Heart left ventricle (tissue), 16 donors: ENCODE results near the gene TINCR. TPM values are rescaled to one million over a fixed set of nuclear protein-coding genes. Genes with fewer than 3 reads are reported as not detected.
A peak's percentile ranks its signal among the peaks of the same experiment; 100 is the strongest.

ENCODE experiments used
- ATAC-seq, 4 donors: fragments of 200-7000 bp; cut with Tn5 transposase; one replicate each; pipeline ENCODE4 v1.9.1; 2020 to 2022; ENCODE audit warnings: moderate library complexity in 4 of 4, mild to moderate bottlenecking in 3 of 4, moderate number of reproducible peaks in 1 of 4
- DNase-seq, 5 donors: peaks; one replicate each; pipeline ENCODE4 v3.0.0-alpha.2; 2020
- H3K27ac ChIP-seq, 12 donors: fragments of 200-600 bp; sonication (generic) in 4 of 12; one replicate each; pipeline versions ENCODE4 v1.5.0 to v1.8.0; 2016 to 2022; ENCODE audit warnings: mild to moderate bottlenecking in 2 of 12
- H3K27me3 ChIP-seq, 9 donors: fragments of 200-600 bp; sonication (generic) in 2 of 9; one replicate each; pipeline versions ENCODE4 v1.5.1 to v1.8.0; 2016 to 2022; ENCODE audit warnings: mild to moderate bottlenecking in 3 of 9
- H3K36me3 ChIP-seq, 9 donors: fragments of 200-600 bp; sonication (generic) in 2 of 9; one replicate each; pipeline versions ENCODE4 v1.5.0 to v1.8.0; 2018 to 2022; ENCODE audit warnings: mild to moderate bottlenecking in 2 of 9
- H3K4me1 ChIP-seq, 12 donors: fragments of 200-600 bp; sonication (generic) in 4 of 12; one replicate each; pipeline versions ENCODE4 v1.5.0 to v1.8.0; 2016 to 2022; ENCODE audit warnings: mild to moderate bottlenecking in 3 of 12
- H3K4me3 ChIP-seq, 12 donors: fragments of 200-600 bp; sonication (generic) in 4 of 12; one replicate each; pipeline versions ENCODE4 v1.5.0 to v1.8.0; 2017 to 2022; ENCODE audit warnings: mild to moderate bottlenecking in 9 of 12, moderate library complexity in 4 of 12
- H3K9me3 ChIP-seq, 12 donors: fragments of 200-600 bp; sonication (generic) in 4 of 12; one replicate each; pipeline versions ENCODE4 v1.5.0 to v1.8.0; 2016 to 2022; ENCODE audit warnings: mild to moderate bottlenecking in 1 of 12
- POLR2A ChIP-seq, 2 donors: fragments of 450-650 bp; IDR thresholded peaks; one replicate each; pipeline ENCODE4 v1.6.1; 2017; ENCODE audit warnings: antibody characterized with exemption in 2 of 2, mild to moderate bottlenecking in 2 of 2, moderate library complexity in 2 of 2
- WGBS, 4 donors: extraction: QIAGEN DNeasy Blood & Tissue Kit in 2 of 4; methylation state at CpG; one replicate each; pipeline versions ENCODE4 v1.1.5 to v1.1.7; 2013 to 2018; 5-methylcytosine and 5-hydroxymethylcytosine counted together
- intact Hi-C, 10 donors: fragments of 100-400 bp; cut with DNase I; formaldehyde crosslinking; loops; one replicate each; pipeline versions ENCODE4 v1.11.1 to v1.14.2; 2022
- polyA plus RNA-seq, 2 donors: library from polyadenylated mRNA; stranded (reverse); fragments of 200-250 nt; gene quantifications; one replicate each; pipeline ENCODE4 v1.2.3, GENCODE V29; 2013
- total RNA-seq, 9 donors: library from RNA; depleted of rRNA in 2 of 9; stranded (reverse); fragments of >200 nt in 2 of 9; fragmentation: NEBNext Ultra II Directional in 3 of 9; extraction: Animal tissue kit (Norgen Biotek cat#: 25700) in 3 of 9; gene quantifications; one replicate each; pipeline versions ENCODE4 v1.1.0 to v1.2.4, GENCODE V29; 2016 to 2023
- TF ChIP-seq, protein P1 (sequence below), 12 donors: fragments of 200-600 bp; sonication (generic) in 4 of 12; IDR thresholded peaks; one replicate each; pipeline versions ENCODE4 v1.5.0 to v1.8.0; 2018 to 2022; ENCODE audit warnings: antibody characterized with exemption in 12 of 12, mild to moderate bottlenecking in 5 of 12
- donor health status: ischemic (EF 13 %, LVEDD 7.1; RV severe dilation, severe dysfunction).
- donor health status: healthy with polysubstance abuse.
- donor health status: DM: no; HTN: yes; CAD: no.
- donor health status: DM: no; HTN: no; CAD: no.
- donor health status: ischemic (EF 25% LVEDD 6.9; RV normal size, moderate dysfunction).
- donor health status: ischemic (EF 25% LVEDD 5.7; RV mildly dilated, moderate dysfunction).
- donor health status: healthy.
- donor health status: DM: yes; HTN: yes; CAD: no.
- donor health status: ischemic (EF 35%, LVEDD 5.7; RV mildly dilated, moderate dysfunction).
- donor health status: nonischemic (EF 11% LVEDD 7.7; RV severe dilation, severe dysfunction).
- donor health status: DM: yes; HTN: yes; CAD: no.
- donor health status: PGD.
- donor health status: ischemic (EF 29% LVEDD 5.4; RV normal size, mild dysfunction).
- donor health status: nonischemic (EF 23%, LVEDD 6.1; RV moderate dilation, normal function).

The TINCR gene
- total and polyA plus RNA-seq, 11 donors: 0.07 to 0.44 (median 0.19) TPM; not detected in 6

DNA sequence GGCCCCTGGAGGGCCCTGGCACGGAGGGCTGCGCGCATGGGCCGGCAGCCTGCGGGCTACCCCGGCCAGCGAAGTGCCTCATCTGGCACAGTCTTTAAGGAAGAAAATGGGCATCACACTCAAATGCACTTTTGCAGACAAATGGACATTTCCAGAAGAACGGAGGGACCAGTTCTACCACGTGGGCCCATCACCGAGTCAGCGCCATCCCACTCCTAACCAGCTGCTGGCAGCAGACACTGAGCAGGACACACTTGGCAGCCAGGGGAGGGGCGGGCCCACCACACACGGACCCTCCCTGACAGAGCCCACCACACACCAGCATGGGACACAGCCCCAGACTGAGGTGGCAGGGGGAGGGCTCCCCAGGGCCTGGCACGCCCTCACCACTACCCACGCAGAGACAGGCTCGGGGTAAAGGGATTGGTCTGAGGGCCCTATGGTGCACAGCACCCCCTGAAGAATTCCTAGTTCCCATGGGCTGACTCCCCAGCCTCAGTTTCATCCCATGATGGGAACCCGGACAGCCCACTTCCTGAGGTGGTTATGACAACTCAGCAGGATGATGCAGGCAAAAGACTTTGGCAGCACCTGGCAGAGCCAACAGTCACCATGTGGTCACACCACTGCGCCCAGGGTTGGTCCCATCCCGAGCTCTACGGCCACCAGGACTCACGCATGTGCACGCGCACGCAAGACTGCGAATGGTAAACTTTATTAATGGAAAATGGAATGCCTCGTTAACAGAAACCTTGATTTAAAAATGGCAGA lies 18.7 kb upstream of the TINCR start:
- ATAC-seq (peak in 3 of 4 donors; percentile 11 to 23 (median 23)), DNase-seq (no peak)
- peaks cover 0 to 17% (median 15%) of the 10 kb centered on the region in 12 donors for H3K4me1 ChIP-seq
- intact Hi-C loops: no loop called here
- H3K4me3 ChIP-seq: no peak overlapping the region
- H3K27me3 ChIP-seq: no peaks in the 10 kb centered on the region
- peak overlapping the region in 7 of 12 donors; percentile 32 to 71 (median 45) for H3K27ac ChIP-seq
- H3K9me3 ChIP-seq: no peaks in the 10 kb centered on the region
- peaks cover 0 to 75% (median 61%) of the 10 kb centered on the region in 9 donors for H3K36me3 ChIP-seq
- whole genome bisulfite sequencing, 4 donors: 73 to 87% (median 78%) methylated on average over 18 to 26 of the region's 26 CpGs
- TF ChIP-seq POLR2A (IDR thresholded peaks at IDR 0.05): no peak
- TF ChIP-seq, protein P1, sequence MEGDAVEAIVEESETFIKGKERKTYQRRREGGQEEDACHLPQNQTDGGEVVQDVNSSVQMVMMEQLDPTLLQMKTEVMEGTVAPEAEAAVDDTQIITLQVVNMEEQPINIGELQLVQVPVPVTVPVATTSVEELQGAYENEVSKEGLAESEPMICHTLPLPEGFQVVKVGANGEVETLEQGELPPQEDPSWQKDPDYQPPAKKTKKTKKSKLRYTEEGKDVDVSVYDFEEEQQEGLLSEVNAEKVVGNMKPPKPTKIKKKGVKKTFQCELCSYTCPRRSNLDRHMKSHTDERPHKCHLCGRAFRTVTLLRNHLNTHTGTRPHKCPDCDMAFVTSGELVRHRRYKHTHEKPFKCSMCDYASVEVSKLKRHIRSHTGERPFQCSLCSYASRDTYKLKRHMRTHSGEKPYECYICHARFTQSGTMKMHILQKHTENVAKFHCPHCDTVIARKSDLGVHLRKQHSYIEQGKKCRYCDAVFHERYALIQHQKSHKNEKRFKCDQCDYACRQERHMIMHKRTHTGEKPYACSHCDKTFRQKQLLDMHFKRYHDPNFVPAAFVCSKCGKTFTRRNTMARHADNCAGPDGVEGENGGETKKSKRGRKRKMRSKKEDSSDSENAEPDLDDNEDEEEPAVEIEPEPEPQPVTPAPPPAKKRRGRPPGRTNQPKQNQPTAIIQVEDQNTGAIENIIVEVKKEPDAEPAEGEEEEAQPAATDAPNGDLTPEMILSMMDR (IDR thresholded peaks at IDR 0.05): no peak

DNA sequence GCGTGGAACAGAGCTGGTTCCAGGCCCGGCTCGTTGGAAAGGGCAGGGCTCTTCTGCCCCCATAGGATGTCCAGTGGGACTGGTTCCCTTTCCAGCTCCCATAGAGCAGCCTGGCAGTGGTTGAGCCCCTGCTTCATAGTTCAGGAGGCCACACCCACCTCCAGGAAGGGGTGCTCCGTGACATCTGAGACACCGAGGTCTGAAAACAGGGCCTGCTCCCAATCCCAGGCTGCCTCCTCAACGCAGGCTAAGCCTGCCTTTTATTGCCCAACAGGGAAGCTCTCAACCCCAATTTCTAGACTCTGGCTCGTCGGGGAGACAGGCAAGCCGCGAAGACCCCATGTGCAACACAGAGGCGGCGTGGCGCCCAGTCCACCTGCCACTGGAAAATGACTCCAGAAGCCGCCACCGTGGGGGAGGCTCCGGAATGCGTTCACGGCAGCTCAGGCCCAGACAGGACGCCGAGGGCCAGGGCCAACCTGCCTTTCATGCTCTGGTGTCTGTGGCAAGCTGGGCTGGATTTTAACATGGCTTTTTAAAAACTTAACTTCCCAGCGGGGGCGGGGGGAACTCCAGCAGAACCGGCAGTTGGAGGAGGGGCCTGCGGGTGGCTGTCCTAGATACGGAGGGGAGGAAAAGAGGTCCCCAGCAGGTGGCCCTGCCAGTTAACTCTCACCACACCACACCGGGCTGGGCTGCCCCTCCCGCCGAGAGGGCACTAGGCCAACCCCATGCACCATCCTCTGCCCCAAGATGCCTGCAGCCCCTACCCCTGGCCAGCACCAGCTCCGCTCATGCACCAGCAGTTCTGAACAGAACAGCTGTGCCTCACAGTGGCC lies 17.9 kb upstream of the TINCR start:
- intact Hi-C loops: no loop called here
- peaks cover 0 to 69% (median 54%) of the 10 kb centered on the region in 9 donors for H3K36me3 ChIP-seq
- H3K27ac ChIP-seq: peak overlapping the region in 10 of 12 donors; percentile 15 to 71 (median 40)
- H3K4me3 ChIP-seq: no peak overlapping the region
- ATAC-seq (peak; percentile 27 to 56 (median 40)), DNase-seq (peak in 2 of 5 donors; percentile 36 to 42)
- TF ChIP-seq, protein P1 (IDR thresholded peaks at IDR 0.05): no peak
- TF ChIP-seq POLR2A (IDR thresholded peaks at IDR 0.05): no peak
- H3K27me3 ChIP-seq: no peaks in the 10 kb centered on the region
- WGBS, 4 donors: 29 to 42% (median 40%) methylated on average over 15 to 29 of the region's 29 CpGs
- H3K4me1 ChIP-seq: peaks cover 0 to 17% (median 15%) of the 10 kb centered on the region in 12 donors
- H3K9me3 ChIP-seq: no peaks in the 10 kb centered on the region

DNA sequence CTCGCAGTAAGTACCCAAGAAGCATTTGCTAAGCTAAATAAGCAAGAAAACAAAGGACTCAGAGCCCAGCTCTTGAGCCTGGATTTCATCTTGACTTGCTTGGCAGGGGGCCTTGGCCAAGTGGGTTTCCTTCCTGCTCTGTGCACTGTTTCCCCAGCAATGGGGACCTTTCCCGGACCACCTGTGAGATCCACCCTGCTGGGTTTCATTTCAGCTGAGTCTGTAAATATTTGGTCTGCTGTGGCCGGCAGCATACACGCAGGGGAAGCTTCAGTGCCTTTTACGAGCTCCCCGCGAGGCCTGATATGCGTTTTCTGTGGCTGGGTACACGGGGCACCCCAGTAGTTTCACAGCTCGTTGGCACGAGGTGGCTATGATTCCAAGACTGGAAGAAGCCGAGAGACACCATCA lies 12.4 kb upstream of the TINCR start:
- WGBS, 4 donors: 65 to 77% (median 69%) methylated on average over 12 of the region's 12 CpGs
- no peak for ATAC-seq
- intact Hi-C loops: loop anchor here in 1 of 10 donors (5.0 kb wide), 1 partner anchor 533 kb away; no protein-coding TSS in a partner anchor
- Histone ChIP-seq H3K4me1 (peaks cover 0 to 9% (median 3%) of the 10 kb centered on the region in 12 donors), H3K27me3 (no peaks in the 10 kb centered on the region), H3K4me3 (no peak overlapping the region), H3K9me3 (peaks cover 0 to 2% (median 0%) of the 10 kb centered on the region in 12 donors), H3K36me3 (peaks cover 0 to 28% (median 12%) of the 10 kb centered on the region in 9 donors), H3K27ac (no peak overlapping the region)
- peak in 1 of 5 donors; percentile 10 for DNase-seq
- TF ChIP-seq POLR2A (IDR thresholded peaks at IDR 0.05): no peak
- TF ChIP-seq, protein P1 (IDR thresholded peaks at IDR 0.05): no peak
